CD14-positive monocyte (primary cell): Measurements from ENCODE around the gene NAE1. TPM values are rescaled to one million over a fixed set of nuclear protein-coding genes. Genes with fewer than 3 reads are reported as not detected.

Experiments
- DNase-seq, 3 donors: peaks; one replicate each; pipeline ENCODE4 v3.0.0-alpha.2; 2011 to 2022
- H2AFZ ChIP-seq: 2 replicates; pipeline ENCODE4 v1.6.0; 2012; ENCODE audit warnings: mild to moderate bottlenecking, low read depth, low read length, inconsistent platforms; ENCODE audit not compliant: insufficient read depth, poor library complexity, severe bottlenecking
- H3K27ac ChIP-seq, 2 donors: 1 replicate in 1 of 2; 2 replicates in 1 of 2; pipeline ENCODE4 v1.5.1; 2012 to 2013; ENCODE audit warnings: low read length in 2 of 2, control low read depth in 1 of 2, inconsistent platforms in 1 of 2, low read depth in 1 of 2, mild to moderate bottlenecking in 1 of 2
- H3K27me3 ChIP-seq, 2 donors: one replicate each; pipeline versions ENCODE4 v1.6.0 to v1.6.1; 2011 to 2013; ENCODE audit warnings: low read length in 2 of 2; ENCODE audit not compliant: control insufficient read depth in 2 of 2, insufficient read depth in 2 of 2
- H3K36me3 ChIP-seq, 2 donors: replicated peaks in 1 of 2; 1 replicate in 1 of 2; 2 replicates in 1 of 2; pipeline versions ENCODE4 v1.5.1 to v1.6.1; 2012 to 2013; ENCODE audit warnings: low read length in 2 of 2, control low read depth in 1 of 2, inconsistent platforms in 1 of 2, mild to moderate bottlenecking in 1 of 2; ENCODE audit not compliant: insufficient read depth in 2 of 2, control insufficient read depth in 1 of 2
- H3K4me1 ChIP-seq, 2 donors: 1 replicate in 1 of 2; 2 replicates in 1 of 2; pipeline versions ENCODE4 v1.5.1 to v1.6.1; 2012 to 2013; ENCODE audit warnings: low read length in 2 of 2, control low read depth in 1 of 2, inconsistent platforms in 1 of 2, mild to moderate bottlenecking in 1 of 2, moderate library complexity in 1 of 2; ENCODE audit not compliant: insufficient read depth in 2 of 2, control insufficient read depth in 1 of 2
- H3K4me2 ChIP-seq: replicated peaks from 2 replicates; pipeline ENCODE3; 2012; ENCODE audit warnings: low read length, moderate library complexity, mild to moderate bottlenecking; ENCODE audit not compliant: poor library complexity, severe bottlenecking; ENCODE audit errors: extremely low read depth
- H3K4me3 ChIP-seq, 3 experiments: fragments of 200-600 bp in 1 of 3; sonication (generic) in 1 of 3; replicated peaks in 1 of 3; 1 replicate in 2 of 3; 2 replicates in 1 of 3; pipeline ENCODE4 v1.5.1; 2011 to 2013; ENCODE audit warnings: low read length in 3 of 3, mild to moderate bottlenecking in 3 of 3, control low read depth in 2 of 3, low read depth in 2 of 3, inconsistent platforms in 1 of 3, moderate library complexity in 1 of 3
- H3K79me2 ChIP-seq: 2 replicates; pipeline ENCODE4 v1.6.0; 2012; ENCODE audit warnings: mild to moderate bottlenecking, control low read depth, inconsistent platforms, low read length, moderate library complexity; ENCODE audit not compliant: insufficient read depth
- H3K9ac ChIP-seq: 2 replicates; pipeline ENCODE4 v1.6.0; 2017; ENCODE audit warnings: low read length, mild to moderate bottlenecking; ENCODE audit not compliant: insufficient read depth, poor library complexity, severe bottlenecking
- H3K9me3 ChIP-seq, 2 donors: replicated peaks in 1 of 2; 1 replicate in 1 of 2; 2 replicates in 1 of 2; pipeline versions ENCODE4 v1.5.1 to v1.6.1; 2012 to 2013; ENCODE audit warnings: low read length in 2 of 2, control low read depth in 1 of 2; ENCODE audit not compliant: control insufficient read depth in 1 of 2, insufficient read depth in 1 of 2
- H4K20me1 ChIP-seq: 2 replicates; pipeline ENCODE4 v1.6.0; 2012; ENCODE audit warnings: mild to moderate bottlenecking, low read length, control low read depth, moderate library complexity; ENCODE audit not compliant: insufficient read depth
- H3K27ac Mint-ChIP-seq, 7 donors: one replicate each; pipeline ENCODE4 v1.8.0; 2020; ENCODE audit warnings: mild to moderate bottlenecking in 7 of 7, mixed read lengths in 7 of 7, moderate library complexity in 6 of 7, inconsistent platforms in 2 of 7
- H3K27me3 Mint-ChIP-seq, 3 donors: one replicate each; pipeline ENCODE4 v1.8.0; 2021 to 2022; ENCODE audit warnings: low read depth in 3 of 3, mild to moderate bottlenecking in 3 of 3, mixed read lengths in 3 of 3, moderate library complexity in 3 of 3, inconsistent platforms in 1 of 3
- H3K36me3 Mint-ChIP-seq, 2 donors: one replicate each; pipeline ENCODE4 v1.8.0; 2020; ENCODE audit warnings: mixed read lengths in 2 of 2, inconsistent platforms in 1 of 2, mild to moderate bottlenecking in 1 of 2
- H3K4me1 Mint-ChIP-seq: one replicate; pipeline ENCODE4 v1.8.0; 2020; ENCODE audit warnings: mild to moderate bottlenecking, mixed read lengths
- H3K4me3 Mint-ChIP-seq, 2 donors: one replicate each; pipeline ENCODE4 v1.8.0; 2020; ENCODE audit warnings: mild to moderate bottlenecking in 2 of 2, mixed read lengths in 2 of 2, moderate library complexity in 1 of 2
- H3K9me3 Mint-ChIP-seq, 7 donors: one replicate each; pipeline ENCODE4 v1.8.0; 2020 to 2022; ENCODE audit warnings: mixed read lengths in 7 of 7, mild to moderate bottlenecking in 6 of 7, moderate library complexity in 6 of 7, inconsistent platforms in 2 of 7
- CTCF ChIP-seq: fragments of 200-600 bp; IDR thresholded peaks from one replicate; pipeline ENCODE4 v1.8.0; 2022; ENCODE audit warnings: antibody characterized with exemption, mild to moderate bottlenecking
- WGBS: methylation state at CpG from one replicate; pipeline ENCODE4 v1.1.5; 2013; ENCODE audit warnings: missing lambda C conversion rate; ENCODE audit not compliant: insufficient coverage; 5-methylcytosine and 5-hydroxymethylcytosine counted together
- intact Hi-C, 2 donors: fragments of 100-400 bp; cut with micrococcal nuclease; formaldehyde crosslinking; loops; one replicate each; pipeline versions ENCODE4 v1.15.0 to v1.15.1; 2023
- polyA plus RNA-seq, 3 donors: library from polyadenylated mRNA; depleted of rRNA in 1 of 3; unstranded in 2 of 3; stranded (reverse) in 1 of 3; fragments of 300-500 nt in 2 of 3; fragments of >200 nt in 1 of 3; fragmentation: Illumina TruSeq in 2 of 3; gene quantifications; 1 replicate in 2 of 3; 2 replicates in 1 of 3; pipeline ENCODE4 v1.2.3, GENCODE V29; 2012 to 2021

Gene NAE1
- polyA plus RNA-seq, 3 donors = 10.8 to 18.6 (median 16.8) TPM

GRCh38 chr16:66845080-66845410 lies 14.3 kb upstream of the NAE1 start:
- WGBS = 6% methylated on average over 8 of the region's 10 CpGs
- Histone ChIP-seq H3K4me2 (peak overlapping the region; percentile 58), H4K20me1 (no peaks in the 10 kb centered on the region), H2AFZ (peak overlapping the region; percentile 59), H3K4me3 (peak overlapping the region in 1 of 3 experiments; percentile 40), H3K9ac (no peak overlapping the region), H3K36me3 (no peaks in the 10 kb centered on the region), H3K4me1 (peaks cover 6 to 10% of the 10 kb centered on the region in 2 donors), H3K27me3 (peaks cover 22 to 52% of the 10 kb centered on the region in 2 donors), H3K9me3 (peaks cover 0 to 14% of the 10 kb centered on the region in 2 donors), H3K27ac (no peak overlapping the region), H3K79me2 (no peaks in the 10 kb centered on the region)
- peaks cover 56 to 76% (median 60%) of the 10 kb centered on the region in 3 donors for H3K27me3 Mint-ChIP-seq
- peaks cover 13% of the 10 kb centered on the region for H3K4me1 Mint-ChIP-seq
- intact Hi-C loops = no loop called here
- peak overlapping the region in 1 of 2 donors; percentile 80 for H3K4me3 Mint-ChIP-seq
- peaks cover 0 to 9% of the 10 kb centered on the region in 2 donors for H3K36me3 Mint-ChIP-seq
- no peak overlapping the region for H3K27ac Mint-ChIP-seq
- peaks cover 0 to 11% (median 3%) of the 10 kb centered on the region in 7 donors for H3K9me3 Mint-ChIP-seq
- no peak for DNase-seq
- no peak for TF ChIP-seq CTCF

GRCh38 chr16:66844342-66845079 lies 13.7 kb upstream of the NAE1 start, which contains the start of gene CA7:
Gene CA7, plus strand, starts transcription at chr16:66844414. Its CDS starts 74 bp downstream, at chr16:66844488.
- H3K4me3 ChIP-seq = peak within 1 kb of the TSS in 1 of 3 experiments; percentile 40
- no peak for DNase-seq
- Mint-ChIP-seq H3K27me3 (peaks cover 56 to 72% (median 56%) of the 10 kb centered on the region in 3 donors), H3K9me3 (peaks cover 0 to 11% (median 3%) of the 10 kb centered on the region in 7 donors), H3K36me3 (peaks cover 0 to 9% of the 10 kb centered on the region in 2 donors), H3K4me3 (peak within 1 kb of the TSS; percentile 20 to 84), H3K4me1 (peaks cover 12% of the 10 kb centered on the region), H3K27ac (peak within 1 kb of the TSS in 1 of 7 donors; percentile 69)
- H3K9me3 ChIP-seq = peaks cover 0 to 14% of the 10 kb centered on the region in 2 donors
- H3K27ac ChIP-seq = no peak within 1 kb of the TSS
- no peak for TF ChIP-seq CTCF
- H4K20me1 ChIP-seq = no peaks in the 10 kb centered on the region
- H3K4me1 ChIP-seq = peaks cover 6 to 10% of the 10 kb centered on the region in 2 donors
- H3K79me2 ChIP-seq = no peaks in the 10 kb centered on the region
- no peak within 1 kb of the TSS for H3K9ac ChIP-seq
- H2AFZ ChIP-seq = peak within 1 kb of the TSS; percentile 59
- intact Hi-C loops = no loop called here
- no peaks in the 10 kb centered on the region for H3K36me3 ChIP-seq
- WGBS = under 1% methylated on average over 76 of the region's 79 CpGs
- H3K4me2 ChIP-seq = peak within 1 kb of the TSS; percentile 58
- H3K27me3 ChIP-seq = peaks cover 22 to 53% of the 10 kb centered on the region in 2 donors
